Gastroesophageal sphincter (tissue), 4 donors: ENCODE results near the gene SLC8A1. TPM values are rescaled to one million over a fixed set of nuclear protein-coding genes. Genes with fewer than 3 reads are reported as not detected.

Experiments
- ATAC-seq: fragments of 150-250 bp; one replicate; pipeline ENCODE4 v1.9.1; 2016; ENCODE audit warnings: mild to moderate bottlenecking, moderate library complexity
- H3K27ac ChIP-seq, 4 donors: fragments of 200-600 bp; sonication (generic) in 3 of 4; 1 replicate in 3 of 4; 2 replicates in 1 of 4; pipeline ENCODE4 v1.5.1; 2016 to 2019
- H3K27me3 ChIP-seq: fragments of 200-600 bp; sonication (generic); one replicate; pipeline ENCODE4 v1.5.1; 2019
- H3K36me3 ChIP-seq, 2 donors: fragments of 200-600 bp; sonication (generic); one replicate each; pipeline ENCODE4 v1.5.1; 2019; ENCODE audit warnings: control low read depth in 1 of 2
- H3K4me1 ChIP-seq, 3 donors: fragments of 200-600 bp; sonication (generic); 1 replicate in 2 of 3; 2 replicates in 1 of 3; pipeline ENCODE4 v1.5.1; 2016 to 2019; ENCODE audit warnings: control low read depth in 2 of 3
- H3K4me3 ChIP-seq, 2 donors: fragments of 200-600 bp; sonication (generic); one replicate each; pipeline ENCODE4 v1.5.1; 2019; ENCODE audit warnings: mild to moderate bottlenecking in 1 of 2, moderate library complexity in 1 of 2
- H3K9me3 ChIP-seq, 3 donors: fragments of 200-600 bp; sonication (generic); one replicate each; pipeline ENCODE4 v1.5.1; 2017 to 2019; ENCODE audit warnings: control low read depth in 2 of 3
- CTCF ChIP-seq, 4 experiments: fragments of 200-600 bp in 2 of 4; fragments of 450-650 bp in 2 of 4; sonication (generic) in 1 of 4; IDR thresholded peaks; one replicate each; pipeline ENCODE4 v1.5.1; 2017 to 2019; ENCODE audit warnings: antibody characterized with exemption in 4 of 4, mild to moderate bottlenecking in 2 of 4, moderate library complexity in 2 of 4
- EP300 ChIP-seq: sonication (generic); formaldehyde crosslinking; IDR thresholded peaks from one replicate; pipeline ENCODE4 v1.6.1; 2017; ENCODE audit warnings: antibody characterized with exemption, mild to moderate bottlenecking
- POLR2A ChIP-seq, 2 donors: fragments of 450-650 bp; IDR thresholded peaks; one replicate each; pipeline ENCODE4 v1.6.1; 2017; ENCODE audit warnings: antibody characterized with exemption in 2 of 2, mild to moderate bottlenecking in 2 of 2, moderate library complexity in 1 of 2
- POLR2AphosphoS5 ChIP-seq: sonication (generic); formaldehyde crosslinking; IDR thresholded peaks from one replicate; pipeline ENCODE4 v1.6.1; 2017; ENCODE audit warnings: antibody characterized with exemption
- WGBS, 2 donors: methylation state at CpG; one replicate each; pipeline ENCODE4 v1.1.5; 2018; ENCODE audit warnings: low coverage in 1 of 2; 5-methylcytosine and 5-hydroxymethylcytosine counted together
- total RNA-seq, 4 donors: library from RNA; depleted of rRNA; stranded (reverse); fragments of >200 nt; gene quantifications; one replicate each; pipeline ENCODE4 v1.1.0, GENCODE V29; 2016

Gene SLC8A1
- total RNA-seq, 4 donors from 2014 or later, result 76.3 to 168 (median 146) TPM

GRCh38 chr2:40072442-40073232 lies 379.3 kb downstream of the SLC8A1 start:
- Histone ChIP-seq H3K4me1 (no peaks in the 10 kb centered on the region), H3K4me3 (no peak overlapping the region), H3K9me3 (peaks cover 0 to 17% (median 0%) of the 10 kb centered on the region in 3 donors), H3K36me3 (no peaks in the 10 kb centered on the region), H3K27me3 (no peaks in the 10 kb centered on the region), H3K27ac (no peak overlapping the region)
- TF ChIP-seq CTCF (IDR thresholded peaks at IDR 0.05) (no peak), EP300 (no peak), POLR2AphosphoS5 (no peak), POLR2A (IDR thresholded peaks at IDR 0.05) (no peak)
- WGBS, 2 donors, result 69 to 100% methylated on average over 3 to 5 of the region's 12 CpGs
- no peak for ATAC-seq

GRCh38 chr2:40062381-40062780 lies 389.5 kb downstream of the SLC8A1 start:
- Histone ChIP-seq H3K4me3 (no peak overlapping the region), H3K27ac (no peak overlapping the region), H3K36me3 (no peaks in the 10 kb centered on the region), H3K4me1 (no peaks in the 10 kb centered on the region), H3K9me3 (no peaks in the 10 kb centered on the region), H3K27me3 (no peaks in the 10 kb centered on the region)
- 88% methylated on average over 1 of the region's 1 CpG; no CpG with 5 or more reads in 1 of the 2 donors for WGBS, 2 donors
- TF ChIP-seq POLR2A (IDR thresholded peaks at IDR 0.05) (no peak), POLR2AphosphoS5 (no peak), CTCF (IDR thresholded peaks at IDR 0.05) (no peak), EP300 (no peak)
- no peak for ATAC-seq

GRCh38 chr2:40049781-40050180 lies 402.1 kb downstream of the SLC8A1 start:
- Histone ChIP-seq H3K9me3 (no peaks in the 10 kb centered on the region), H3K36me3 (no peaks in the 10 kb centered on the region), H3K27ac (no peak overlapping the region), H3K27me3 (no peaks in the 10 kb centered on the region), H3K4me1 (no peaks in the 10 kb centered on the region), H3K4me3 (no peak overlapping the region)
- 79 to 100% methylated on average over 1 of the region's 1 CpG for WGBS, 2 donors
- TF ChIP-seq EP300 (no peak), POLR2AphosphoS5 (no peak), POLR2A (IDR thresholded peaks at IDR 0.05) (no peak), CTCF (IDR thresholded peaks at IDR 0.05) (no peak)
- ATAC-seq, result no peak

GRCh38 chr2:40048506-40048905 lies 403.4 kb downstream of the SLC8A1 start:
- WGBS, 2 donors, result 46 to 50% methylated on average over 1 of the region's 1 CpG
- TF ChIP-seq EP300, result no peak
- no peaks in the 10 kb centered on the region for H3K36me3 ChIP-seq
- no peaks in the 10 kb centered on the region for H3K4me1 ChIP-seq
- no peak overlapping the region for H3K4me3 ChIP-seq
- ATAC-seq, result no peak
- H3K27me3 ChIP-seq, result no peaks in the 10 kb centered on the region
- H3K27ac ChIP-seq, result no peak overlapping the region
- H3K9me3 ChIP-seq, result no peaks in the 10 kb centered on the region

GRCh38 chr2:40047406-40047805 lies 404.5 kb downstream of the SLC8A1 start:
- 81 to 90% methylated on average over 2 to 3 of the region's 3 CpGs for WGBS, 2 donors
- no peak for ATAC-seq
- Histone ChIP-seq H3K27me3 (no peaks in the 10 kb centered on the region), H3K4me3 (no peak overlapping the region), H3K9me3 (no peaks in the 10 kb centered on the region), H3K36me3 (no peaks in the 10 kb centered on the region), H3K27ac (no peak overlapping the region), H3K4me1 (no peaks in the 10 kb centered on the region)
- no peak for TF ChIP-seq EP300
- TF ChIP-seq CTCF (IDR thresholded peaks at IDR 0.05), result no peak
- no peak for TF ChIP-seq POLR2AphosphoS5
- no peak for TF ChIP-seq POLR2A (IDR thresholded peaks at IDR 0.05)
